ENCODE results near the gene PREP. TPM values are rescaled to one million over a fixed set of nuclear protein-coding genes. Genes with fewer than 3 reads are reported as not detected.

The PREP gene
- total RNA-seq, 1 experiment from 2014 or later = 69.9 TPM

DNA sequence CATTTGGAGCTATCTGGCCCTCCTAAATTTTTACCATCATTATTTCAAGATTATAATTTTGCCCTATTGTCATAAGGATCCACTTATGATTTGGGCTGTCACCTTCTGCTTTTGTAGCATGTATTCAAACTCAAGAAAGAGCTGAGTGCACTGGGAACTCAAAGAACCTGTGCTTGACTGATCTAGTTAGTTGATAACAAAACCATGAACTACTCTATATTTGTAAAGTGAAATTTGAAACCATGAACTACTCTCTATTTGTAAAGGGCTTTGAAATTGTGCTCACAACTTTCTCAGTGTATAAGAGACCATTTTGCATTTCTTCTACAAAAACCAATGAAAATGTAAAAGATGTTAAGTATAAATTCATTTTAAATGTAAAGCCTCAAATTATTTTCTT, 145.5 kb downstream of the PREP start:
- CTCF ChIA-PET = no interaction called here
- H3K9me3 ChIP-seq = no peaks in the 10 kb centered on the region

DNA sequence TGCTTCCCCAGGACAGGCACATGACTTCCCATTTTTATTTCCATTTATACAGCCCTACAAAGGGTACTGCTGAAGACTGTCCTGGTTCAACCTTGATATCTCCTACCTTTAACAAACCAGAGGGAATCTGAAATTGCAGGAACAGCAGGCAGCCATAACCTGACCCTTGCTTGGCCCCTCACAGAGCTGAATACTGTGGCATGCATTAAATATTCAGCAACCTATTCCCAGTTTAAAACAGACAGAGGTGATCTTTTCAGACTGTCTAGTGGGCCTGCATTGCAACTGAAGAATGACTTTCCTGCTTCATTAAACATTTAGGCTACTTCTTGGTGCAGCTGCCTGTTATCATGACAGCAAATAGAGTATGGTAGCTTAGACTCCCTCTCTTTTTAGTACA, 146.3 kb downstream of the PREP start:
- H3K36me3 Mint-ChIP-seq (ENCODE audit: insufficient read depth, unreplicated experiment) = no peaks in the 10 kb centered on the region
- H3K4me1 Mint-ChIP-seq (ENCODE audit: low read depth, unreplicated experiment) = peaks cover 12% of the 10 kb centered on the region
- H3K4me3 Mint-ChIP-seq (ENCODE audit: unreplicated experiment) = no peak overlapping the region
- no peaks in the 10 kb centered on the region for H3K27me3 Mint-ChIP-seq (ENCODE audit: insufficient read depth, unreplicated experiment)
- Histone ChIP-seq H3K27me3 (replicated peaks; ENCODE audit: control insufficient read depth, insufficient read depth, low read length) (no peaks in the 10 kb centered on the region), H3K4me3 (ENCODE audit: low read depth, low read length) (no peak overlapping the region), H3K36me3 (ENCODE audit: control insufficient read depth, insufficient read depth, low read length) (no peaks in the 10 kb centered on the region), H3K9me3 (no peaks in the 10 kb centered on the region), H3K4me1 (peaks cover 3% of the 10 kb centered on the region; the same call in 1 of the 2 replicates)
- ChIA-PET POLR2A (no interaction called here), CTCF (no interaction called here)
- peaks cover 13% of the 10 kb centered on the region for H3K9me3 Mint-ChIP-seq (ENCODE audit: unreplicated experiment)
- DNase-seq = no peak
- intact Hi-C loops (cut with micrococcal nuclease; ENCODE audit: unreplicated experiment) = no loop called here
- no peak overlapping the region for H3K27ac Mint-ChIP-seq (ENCODE audit: unreplicated experiment)
- BruUV-seq (replicated peaks) = no TSS peak
- TF ChIP-seq, protein P1, sequence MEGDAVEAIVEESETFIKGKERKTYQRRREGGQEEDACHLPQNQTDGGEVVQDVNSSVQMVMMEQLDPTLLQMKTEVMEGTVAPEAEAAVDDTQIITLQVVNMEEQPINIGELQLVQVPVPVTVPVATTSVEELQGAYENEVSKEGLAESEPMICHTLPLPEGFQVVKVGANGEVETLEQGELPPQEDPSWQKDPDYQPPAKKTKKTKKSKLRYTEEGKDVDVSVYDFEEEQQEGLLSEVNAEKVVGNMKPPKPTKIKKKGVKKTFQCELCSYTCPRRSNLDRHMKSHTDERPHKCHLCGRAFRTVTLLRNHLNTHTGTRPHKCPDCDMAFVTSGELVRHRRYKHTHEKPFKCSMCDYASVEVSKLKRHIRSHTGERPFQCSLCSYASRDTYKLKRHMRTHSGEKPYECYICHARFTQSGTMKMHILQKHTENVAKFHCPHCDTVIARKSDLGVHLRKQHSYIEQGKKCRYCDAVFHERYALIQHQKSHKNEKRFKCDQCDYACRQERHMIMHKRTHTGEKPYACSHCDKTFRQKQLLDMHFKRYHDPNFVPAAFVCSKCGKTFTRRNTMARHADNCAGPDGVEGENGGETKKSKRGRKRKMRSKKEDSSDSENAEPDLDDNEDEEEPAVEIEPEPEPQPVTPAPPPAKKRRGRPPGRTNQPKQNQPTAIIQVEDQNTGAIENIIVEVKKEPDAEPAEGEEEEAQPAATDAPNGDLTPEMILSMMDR (IDR thresholded peaks at IDR 0.05; ENCODE audit: insufficient read depth in 1 of 2, low read depth in 1 of 2, low read length in 1 of 2, severe bottlenecking in 1 of 2, unreplicated experiment in 1 of 2) = no peak

More for the DNA sequence above, 145.5 kb downstream of the PREP start:
- H3K4me3 Mint-ChIP-seq (ENCODE audit: unreplicated experiment) = no peak overlapping the region
- no TSS peak for BruUV-seq (replicated peaks)
- H3K4me1 ChIP-seq = peaks cover 3% of the 10 kb centered on the region; the same call in 1 of the 2 replicates
- DNase-seq = no peak
- H3K36me3 Mint-ChIP-seq (ENCODE audit: insufficient read depth, unreplicated experiment) = no peaks in the 10 kb centered on the region
- H3K4me3 ChIP-seq (ENCODE audit: low read depth, low read length) = no peak overlapping the region
- TF ChIP-seq, protein P1 (IDR thresholded peaks at IDR 0.05; ENCODE audit: insufficient read depth in 1 of 2, low read depth in 1 of 2, low read length in 1 of 2, severe bottlenecking in 1 of 2, unreplicated experiment in 1 of 2) = no peak
- intact Hi-C loops (cut with micrococcal nuclease; ENCODE audit: unreplicated experiment) = no loop called here
- H3K27me3 ChIP-seq (replicated peaks; ENCODE audit: control insufficient read depth, insufficient read depth, low read length) = no peaks in the 10 kb centered on the region
- peaks cover 13% of the 10 kb centered on the region for H3K9me3 Mint-ChIP-seq (ENCODE audit: unreplicated experiment)
- POLR2A ChIA-PET = no interaction called here
- no peak overlapping the region for H3K27ac Mint-ChIP-seq (ENCODE audit: unreplicated experiment)
- no peaks in the 10 kb centered on the region for H3K36me3 ChIP-seq (ENCODE audit: control insufficient read depth, insufficient read depth, low read length)
- H3K27me3 Mint-ChIP-seq (ENCODE audit: insufficient read depth, unreplicated experiment) = no peaks in the 10 kb centered on the region
- H3K4me1 Mint-ChIP-seq (ENCODE audit: low read depth, unreplicated experiment) = peaks cover 13% of the 10 kb centered on the region

DNA sequence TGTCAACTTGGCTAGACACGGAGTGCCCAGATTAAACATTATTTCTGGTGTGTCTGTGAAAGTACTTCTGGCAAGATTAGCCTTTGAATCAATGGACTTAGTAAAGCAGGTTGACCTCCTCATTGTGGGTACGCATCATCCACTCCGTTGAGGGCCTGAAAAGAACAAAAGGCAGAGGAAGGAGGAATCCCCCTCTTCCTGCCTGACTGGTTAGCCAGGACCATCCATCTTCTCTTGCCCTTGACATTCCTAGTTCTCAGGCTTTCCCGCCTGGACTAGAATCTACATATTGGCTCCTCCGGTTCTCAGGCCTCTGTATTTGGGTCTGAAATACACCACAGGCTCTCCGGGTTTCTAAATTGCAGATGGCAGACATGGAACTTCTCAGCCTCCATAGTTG, 149.1 kb downstream of the PREP start:
- H3K27ac Mint-ChIP-seq (ENCODE audit: unreplicated experiment) = no peak overlapping the region

More for the DNA sequence above, 149.1 kb downstream of the PREP start:
- intact Hi-C loops (cut with micrococcal nuclease; ENCODE audit: unreplicated experiment) = no loop called here
- H3K9me3 Mint-ChIP-seq (ENCODE audit: unreplicated experiment) = peaks cover 13% of the 10 kb centered on the region
- peaks cover 6% of the 10 kb centered on the region for H3K4me1 Mint-ChIP-seq (ENCODE audit: low read depth, unreplicated experiment)
- no peaks in the 10 kb centered on the region for H3K27me3 ChIP-seq (replicated peaks; ENCODE audit: control insufficient read depth, insufficient read depth, low read length)
- CTCF ChIA-PET = no interaction called here
- POLR2A ChIA-PET = no interaction called here
- H3K4me3 ChIP-seq (ENCODE audit: low read depth, low read length) = no peak overlapping the region
- no TSS peak for BruUV-seq (replicated peaks)
- no peaks in the 10 kb centered on the region for H3K27me3 Mint-ChIP-seq (ENCODE audit: insufficient read depth, unreplicated experiment)
- no peaks in the 10 kb centered on the region for H3K9me3 ChIP-seq
- no peaks in the 10 kb centered on the region; the same call in 1 of the 2 replicates for H3K4me1 ChIP-seq
- no peaks in the 10 kb centered on the region for H3K36me3 Mint-ChIP-seq (ENCODE audit: insufficient read depth, unreplicated experiment)
- no peak for DNase-seq
- H3K36me3 ChIP-seq (ENCODE audit: control insufficient read depth, insufficient read depth, low read length) = no peaks in the 10 kb centered on the region
- TF ChIP-seq, protein P1 (IDR thresholded peaks at IDR 0.05; ENCODE audit: insufficient read depth in 1 of 2, low read depth in 1 of 2, low read length in 1 of 2, severe bottlenecking in 1 of 2, unreplicated experiment in 1 of 2) = no peak
- no peak overlapping the region for H3K4me3 Mint-ChIP-seq (ENCODE audit: unreplicated experiment)
